ENCODE results near the gene COL4A1.

Gene COL4A1

GRCh38 chr13:110244976-110245375 is 62.0 kb downstream of the COL4A1 start:
- Histone ChIP-seq H3K36me3 (ENCODE audit: insufficient read depth, low read length) (no peaks in the 10 kb centered on the region), H3K27me3 (ENCODE audit: insufficient read depth, low read length, poor library complexity, severe bottlenecking) (no peaks in the 10 kb centered on the region), H3K4me3 (ENCODE audit: low read length, poor library complexity, severe bottlenecking) (no peak overlapping the region), H3K79me2 (ENCODE audit: insufficient read depth, low read length) (no peaks in the 10 kb centered on the region), H3K4me2 (ENCODE audit: low read depth, low read length, poor library complexity, severe bottlenecking) (no peak overlapping the region), H4K20me1 (ENCODE audit: insufficient read depth, low read length, poor library complexity, severe bottlenecking) (no peaks in the 10 kb centered on the region), H3K9ac (ENCODE audit: low read depth, low read length, poor library complexity, severe bottlenecking) (no peak overlapping the region), H3K9me3 (ENCODE audit: insufficient read depth, low read depth, low read length) (no peaks in the 10 kb centered on the region), H2AFZ (ENCODE audit: low read length) (no peak overlapping the region), H3K9me2 (replicated peaks; ENCODE audit: low read depth, low read length) (no peaks in the 10 kb centered on the region), H3F3A (ENCODE audit: low read depth) (no peaks in the 10 kb centered on the region), H3K4me1 (ENCODE audit: insufficient read depth, low read length, poor library complexity, severe bottlenecking) (no peaks in the 10 kb centered on the region)
- TF ChIP-seq EZH2phosphoT487 (IDR thresholded peaks at IDR 0.05; ENCODE audit: borderline replicate concordance) (no peak), CTCF (conservative IDR thresholded peaks at IDR 0.05; ENCODE audit: low read length) (no peak)

GRCh38 chr13:110244071-110244830 is 62.7 kb downstream of the COL4A1 start:
- Histone ChIP-seq H3F3A (ENCODE audit: low read depth) (no peaks in the 10 kb centered on the region), H3K9ac (ENCODE audit: low read depth, low read length, poor library complexity, severe bottlenecking) (no peak overlapping the region), H3K4me2 (ENCODE audit: low read depth, low read length, poor library complexity, severe bottlenecking) (no peak overlapping the region), H4K20me1 (ENCODE audit: insufficient read depth, low read length, poor library complexity, severe bottlenecking) (no peaks in the 10 kb centered on the region), H2AFZ (ENCODE audit: low read length) (no peak overlapping the region), H3K4me3 (ENCODE audit: low read length, poor library complexity, severe bottlenecking) (no peak overlapping the region), H3K27me3 (ENCODE audit: insufficient read depth, low read length, poor library complexity, severe bottlenecking) (no peaks in the 10 kb centered on the region), H3K4me1 (ENCODE audit: insufficient read depth, low read length, poor library complexity, severe bottlenecking) (no peaks in the 10 kb centered on the region), H3K36me3 (ENCODE audit: insufficient read depth, low read length) (no peaks in the 10 kb centered on the region), H3K79me2 (ENCODE audit: insufficient read depth, low read length) (no peaks in the 10 kb centered on the region), H3K9me2 (replicated peaks; ENCODE audit: low read depth, low read length) (no peaks in the 10 kb centered on the region), H3K9me3 (ENCODE audit: insufficient read depth, low read depth, low read length) (no peaks in the 10 kb centered on the region)
- TF ChIP-seq EZH2phosphoT487 (IDR thresholded peaks at IDR 0.05; ENCODE audit: borderline replicate concordance) (no peak), CTCF (conservative IDR thresholded peaks at IDR 0.05; ENCODE audit: low read length) (no peak)

- H3K4me1 ChIP-seq (ENCODE audit: insufficient read depth, low read length, poor library complexity, severe bottlenecking): no peaks in the 10 kb centered on the region
Observed at GRCh38 chr13:110242615-110243014, 64.3 kb downstream of the COL4A1 start.

More at GRCh38 chr13:110242615-110243014, 64.3 kb downstream of the COL4A1 start:
- TF ChIP-seq EZH2phosphoT487 (IDR thresholded peaks at IDR 0.05; ENCODE audit: borderline replicate concordance): no peak
- no peak for TF ChIP-seq CTCF (conservative IDR thresholded peaks at IDR 0.05; ENCODE audit: low read length)
- H3K4me2 ChIP-seq (ENCODE audit: low read depth, low read length, poor library complexity, severe bottlenecking): no peak overlapping the region
- no peaks in the 10 kb centered on the region for H3F3A ChIP-seq (ENCODE audit: low read depth)
- no peaks in the 10 kb centered on the region for H3K9me3 ChIP-seq (ENCODE audit: insufficient read depth, low read depth, low read length)
- no peaks in the 10 kb centered on the region for H4K20me1 ChIP-seq (ENCODE audit: insufficient read depth, low read length, poor library complexity, severe bottlenecking)
- H3K79me2 ChIP-seq (ENCODE audit: insufficient read depth, low read length): no peaks in the 10 kb centered on the region
- no peak overlapping the region for H3K4me3 ChIP-seq (ENCODE audit: low read length, poor library complexity, severe bottlenecking)
- no peaks in the 10 kb centered on the region for H3K9me2 ChIP-seq (replicated peaks; ENCODE audit: low read depth, low read length)
- H3K9ac ChIP-seq (ENCODE audit: low read depth, low read length, poor library complexity, severe bottlenecking): no peak overlapping the region
- no peaks in the 10 kb centered on the region for H3K36me3 ChIP-seq (ENCODE audit: insufficient read depth, low read length)
- H2AFZ ChIP-seq (ENCODE audit: low read length): no peak overlapping the region
- H3K27me3 ChIP-seq (ENCODE audit: insufficient read depth, low read length, poor library complexity, severe bottlenecking): no peaks in the 10 kb centered on the region

Measured in Loucy (cell line).